KMS-11 (cell line): Measurements from ENCODE around the gene CNGB1.

ENCODE experiments used
- H2AFZ ChIP-seq: fragments of 200-600 bp; sonication (generic); 2 replicates; pipeline ENCODE4 v1.6.1; 2016; ENCODE audit warnings: antibody characterized with exemption, mixed run types, low read depth
- H3K27ac ChIP-seq: fragments of 200-600 bp; sonication (generic); 2 replicates; pipeline ENCODE4 v1.6.1; 2016; ENCODE audit warnings: mild to moderate bottlenecking, mixed run types
- H3K27me3 ChIP-seq: fragments of 200-600 bp; sonication (generic); 2 replicates; pipeline ENCODE4 v1.6.1; 2017; ENCODE audit warnings: mild to moderate bottlenecking, low read depth, mixed run types, moderate library complexity; ENCODE audit not compliant: insufficient read depth
- H3K36me3 ChIP-seq: fragments of 200-600 bp; sonication (generic); 2 replicates; pipeline ENCODE4 v1.6.1; 2017; ENCODE audit warnings: mild to moderate bottlenecking, mixed run types; ENCODE audit not compliant: insufficient read depth
- H3K4me1 ChIP-seq: fragments of 200-600 bp; sonication (generic); 2 replicates; pipeline ENCODE4 v1.6.1; 2016; ENCODE audit warnings: mild to moderate bottlenecking, low read depth, mixed run types; ENCODE audit not compliant: poor library complexity, severe bottlenecking
- H3K4me2 ChIP-seq: fragments of 200-600 bp; sonication (generic); 2 replicates; pipeline ENCODE4 v1.7.0; 2016; ENCODE audit warnings: mild to moderate bottlenecking, mixed run types
- H3K4me3 ChIP-seq: fragments of 200-600 bp; sonication (generic); IDR thresholded peaks from 2 replicates; pipeline ENCODE4 v1.6.1; 2017; ENCODE audit warnings: low read depth, low read length, mixed read lengths; ENCODE audit not compliant: insufficient read depth
- H3K79me2 ChIP-seq: fragments of 200-600 bp; sonication (generic); 2 replicates; pipeline ENCODE4 v1.6.1; 2016; ENCODE audit warnings: low read depth, mixed run types; ENCODE audit not compliant: insufficient read depth
- H3K9ac ChIP-seq: fragments of 200-600 bp; sonication (generic); 2 replicates; pipeline ENCODE4 v1.6.1; 2016; ENCODE audit warnings: mild to moderate bottlenecking, mixed run types
- H4K20me1 ChIP-seq: fragments of 200-600 bp; sonication (generic); 2 replicates; pipeline ENCODE4 v1.6.1; 2016; ENCODE audit warnings: mild to moderate bottlenecking, mixed run types; ENCODE audit not compliant: insufficient read depth
- CTCF ChIP-seq: fragments of 200-600 bp; sonication (generic); conservative IDR thresholded peaks from 2 replicates; pipeline ENCODE4 v1.6.1; 2017; ENCODE audit warnings: low read depth, mild to moderate bottlenecking, antibody characterized with exemption, low read length, moderate library complexity, mixed read lengths

The CNGB1 gene

GRCh38 chr16:57912529-57913260, 58.2 kb downstream of the CNGB1 start:
- Histone ChIP-seq H3K4me3 (no peak overlapping the region), H3K79me2 (no peaks in the 10 kb centered on the region), H4K20me1 (no peaks in the 10 kb centered on the region), H2AFZ (no peak overlapping the region), H3K27me3 (no peaks in the 10 kb centered on the region), H3K9ac (no peak overlapping the region), H3K4me1 (no peaks in the 10 kb centered on the region), H3K4me2 (no peak overlapping the region), H3K36me3 (no peaks in the 10 kb centered on the region), H3K27ac (no peak overlapping the region)
- no peak for TF ChIP-seq CTCF

GRCh38 chr16:57911743-57912142, 59.2 kb downstream of the CNGB1 start:
- Histone ChIP-seq H2AFZ (no peak overlapping the region), H3K27me3 (no peaks in the 10 kb centered on the region), H3K79me2 (no peaks in the 10 kb centered on the region), H3K9ac (no peak overlapping the region), H3K4me1 (no peaks in the 10 kb centered on the region), H4K20me1 (no peaks in the 10 kb centered on the region), H3K36me3 (no peaks in the 10 kb centered on the region), H3K4me3 (no peak overlapping the region), H3K27ac (no peak overlapping the region), H3K4me2 (no peak overlapping the region)
- TF ChIP-seq CTCF, result no peak

- Histone ChIP-seq H3K4me1 (no peaks in the 10 kb centered on the region), H2AFZ (no peak overlapping the region), H3K79me2 (no peaks in the 10 kb centered on the region), H3K9ac (no peak overlapping the region), H3K36me3 (no peaks in the 10 kb centered on the region), H3K27me3 (no peaks in the 10 kb centered on the region), H3K4me3 (no peak overlapping the region), H4K20me1 (no peaks in the 10 kb centered on the region), H3K27ac (no peak overlapping the region), H3K4me2 (no peak overlapping the region)
- TF ChIP-seq CTCF, result no peak
Observed at GRCh38 chr16:57910696-57911095, 60.2 kb downstream of the CNGB1 start.

- Histone ChIP-seq H3K36me3 (no peaks in the 10 kb centered on the region), H2AFZ (no peak overlapping the region), H3K4me2 (no peak overlapping the region), H3K9ac (no peak overlapping the region), H3K4me1 (no peaks in the 10 kb centered on the region), H3K79me2 (no peaks in the 10 kb centered on the region), H3K27me3 (no peaks in the 10 kb centered on the region), H3K27ac (no peak overlapping the region), H4K20me1 (no peaks in the 10 kb centered on the region), H3K4me3 (no peak overlapping the region)
- no peak for TF ChIP-seq CTCF
Observed at GRCh38 chr16:57908409-57908987, 62.4 kb downstream of the CNGB1 start.
